ENCODE measurements around the gene HMOX1.

DNA sequence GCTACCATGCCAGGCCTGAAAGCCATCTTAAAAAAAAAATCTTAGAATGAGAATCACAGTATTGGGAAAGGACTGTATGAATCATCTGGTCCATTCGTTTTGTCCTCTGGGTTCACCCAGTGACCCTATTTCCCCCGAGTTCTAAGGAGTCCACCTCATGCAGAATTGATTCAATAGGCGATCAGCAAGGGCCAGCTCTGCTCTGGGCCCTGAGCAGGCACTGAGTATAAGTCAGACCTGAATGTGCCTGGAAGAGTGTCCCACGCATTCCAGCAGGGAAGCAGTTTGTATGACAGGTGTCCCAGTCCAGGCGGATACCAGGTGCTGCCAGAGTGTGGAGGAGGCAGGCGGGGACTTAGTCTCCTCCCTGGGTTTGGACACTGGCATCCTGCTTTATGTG lies 883 bp upstream of the HMOX1 start:
- TF ChIP-seq, protein P1, sequence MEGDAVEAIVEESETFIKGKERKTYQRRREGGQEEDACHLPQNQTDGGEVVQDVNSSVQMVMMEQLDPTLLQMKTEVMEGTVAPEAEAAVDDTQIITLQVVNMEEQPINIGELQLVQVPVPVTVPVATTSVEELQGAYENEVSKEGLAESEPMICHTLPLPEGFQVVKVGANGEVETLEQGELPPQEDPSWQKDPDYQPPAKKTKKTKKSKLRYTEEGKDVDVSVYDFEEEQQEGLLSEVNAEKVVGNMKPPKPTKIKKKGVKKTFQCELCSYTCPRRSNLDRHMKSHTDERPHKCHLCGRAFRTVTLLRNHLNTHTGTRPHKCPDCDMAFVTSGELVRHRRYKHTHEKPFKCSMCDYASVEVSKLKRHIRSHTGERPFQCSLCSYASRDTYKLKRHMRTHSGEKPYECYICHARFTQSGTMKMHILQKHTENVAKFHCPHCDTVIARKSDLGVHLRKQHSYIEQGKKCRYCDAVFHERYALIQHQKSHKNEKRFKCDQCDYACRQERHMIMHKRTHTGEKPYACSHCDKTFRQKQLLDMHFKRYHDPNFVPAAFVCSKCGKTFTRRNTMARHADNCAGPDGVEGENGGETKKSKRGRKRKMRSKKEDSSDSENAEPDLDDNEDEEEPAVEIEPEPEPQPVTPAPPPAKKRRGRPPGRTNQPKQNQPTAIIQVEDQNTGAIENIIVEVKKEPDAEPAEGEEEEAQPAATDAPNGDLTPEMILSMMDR (IDR thresholded peaks at IDR 0.05): no peak
- TF ChIP-seq POLR2A (IDR thresholded peaks at IDR 0.05): no peak

All from adrenal gland (tissue), 5 donors.